Activated T-cell treated with anti-CD3 and anti-CD28 coated beads, Interleukin-2, amount 50 U/mL, for 72 hours (primary cell): ENCODE measurements around the gene EYA2. TPM values are rescaled to one million over a fixed set of nuclear protein-coding genes. Genes with fewer than 3 reads are reported as not detected.

Source experiments
- ATAC-seq, 2 donors: fragments of 150-1000 bp; cut with Tn5 transposase; replicated peaks in 1 of 2; 2 replicates each; pipeline ENCODE4 v1.10.0; 2021; ENCODE audit warnings: moderate library complexity in 2 of 2, mild to moderate bottlenecking in 1 of 2
- DNase-seq, 2 donors: peaks; one replicate each; pipeline ENCODE4 v3.0.0; 2021 to 2022; ENCODE audit warnings: mixed read lengths in 1 of 2
- H3K27ac Mint-ChIP-seq: one replicate; pipeline ENCODE4 v1.8.0; 2022; ENCODE audit warnings: mild to moderate bottlenecking, moderate library complexity, mixed read lengths
- H3K27me3 Mint-ChIP-seq: one replicate; pipeline ENCODE4 v1.8.0; 2022; ENCODE audit warnings: low read depth, mixed read lengths
- H3K36me3 Mint-ChIP-seq, 2 donors: one replicate each; pipeline ENCODE4 v1.8.0; 2022; ENCODE audit warnings: mixed read lengths in 2 of 2, mild to moderate bottlenecking in 1 of 2; ENCODE audit not compliant: insufficient read depth in 2 of 2
- H3K4me1 Mint-ChIP-seq: one replicate; pipeline ENCODE4 v1.8.0; 2022; ENCODE audit warnings: low read depth, mixed read lengths
- H3K4me3 Mint-ChIP-seq, 2 donors: one replicate each; pipeline ENCODE4 v1.8.0; 2022; ENCODE audit warnings: mild to moderate bottlenecking in 2 of 2, mixed read lengths in 2 of 2, moderate library complexity in 2 of 2
- H3K9me3 Mint-ChIP-seq, 2 donors: one replicate each; pipeline ENCODE4 v1.8.0; 2022; ENCODE audit warnings: mixed read lengths in 2 of 2
- total RNA-seq, 2 donors: library from RNA; stranded (reverse); gene quantifications; one replicate each; pipeline ENCODE4 v1.2.3, GENCODE V29; 2022

The EYA2 gene
- total RNA-seq, 2 donors from 2014 or later = 0.12 TPM; not detected in 1

DNA sequence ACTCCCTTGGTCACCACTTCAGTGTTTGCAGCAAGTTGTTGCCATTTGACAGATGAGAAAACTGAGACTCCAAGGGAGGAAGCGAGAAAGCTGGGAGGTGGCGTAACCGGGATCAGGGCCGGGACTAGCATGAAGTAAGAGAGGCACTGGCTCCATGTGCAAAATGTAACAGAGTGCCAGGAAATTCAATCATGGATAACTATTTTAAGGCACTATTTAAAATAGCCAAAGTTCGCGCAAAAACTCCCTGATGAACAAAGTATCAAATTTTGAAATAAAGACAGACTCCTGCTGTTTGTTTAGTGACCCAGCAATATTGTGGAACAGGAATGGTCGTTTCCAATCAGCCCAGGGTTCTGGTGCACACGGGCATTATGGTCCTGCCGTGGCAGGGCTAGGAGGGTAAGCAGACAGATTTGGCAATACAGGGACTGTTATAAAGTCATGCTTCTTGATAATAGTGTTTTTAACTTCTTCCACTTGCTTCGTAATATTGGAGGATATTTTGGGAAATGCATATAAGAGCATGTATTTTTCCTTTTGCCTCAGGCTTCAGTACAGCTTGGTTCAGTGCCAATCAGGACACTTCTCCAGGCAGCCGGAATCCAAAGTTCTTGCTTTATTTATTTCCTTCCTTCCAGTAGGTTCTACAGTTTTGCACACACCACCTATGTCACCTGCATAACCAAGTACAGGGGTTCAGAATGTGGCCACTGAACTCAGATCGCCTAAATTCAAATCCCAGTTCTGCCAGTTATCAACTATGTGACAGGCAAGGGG, 141.6 kb downstream of the EYA2 start:
- H3K36me3 Mint-ChIP-seq = no peaks in the 10 kb centered on the region

DNA sequence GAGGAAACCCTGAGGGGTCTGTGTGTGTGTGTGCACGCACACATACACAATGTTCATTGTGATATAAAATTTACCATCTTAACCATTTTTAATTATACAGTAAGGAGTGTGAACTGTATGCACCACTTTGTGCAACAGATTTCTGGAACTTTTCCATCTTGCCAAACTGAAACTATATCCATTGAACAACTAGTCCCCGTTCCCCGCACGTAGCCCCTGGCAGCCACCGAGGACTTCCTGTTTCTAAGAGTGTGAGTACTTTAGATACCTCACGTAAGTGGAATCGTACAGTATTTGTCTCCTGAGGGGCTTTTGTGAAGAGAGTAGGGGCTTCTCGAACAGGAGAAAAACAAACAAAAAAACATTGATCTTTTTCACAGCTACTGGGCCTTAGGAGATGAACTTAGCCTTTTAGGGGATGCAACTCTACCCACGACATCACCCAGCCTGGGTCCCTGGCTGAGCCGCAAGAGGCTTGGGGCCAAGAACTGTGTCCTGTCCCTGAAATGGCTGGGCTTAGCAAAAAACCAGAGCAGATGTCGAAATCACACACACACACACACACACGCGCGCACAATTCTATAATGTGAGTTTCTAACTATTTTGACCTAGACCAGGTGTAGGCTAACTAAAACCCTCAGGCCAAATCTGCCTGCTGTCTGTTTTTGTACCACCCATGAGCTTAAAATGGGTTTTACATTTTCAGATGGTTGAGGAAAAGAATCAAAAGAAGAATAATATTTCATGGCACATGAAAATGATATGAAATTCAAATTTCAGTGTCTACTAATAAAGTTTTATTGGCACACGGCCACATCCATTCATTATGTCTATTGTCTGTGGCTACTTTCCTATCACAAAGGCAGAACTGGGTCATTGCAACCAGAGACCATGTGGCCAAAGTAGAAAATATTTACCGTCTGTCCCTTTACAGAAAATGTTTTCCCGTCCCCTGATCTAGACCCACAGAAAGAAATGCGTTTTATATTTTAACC, 144.2 kb downstream of the EYA2 start:
- DNase-seq (no peak), ATAC-seq (no peak)
- H3K4me3 Mint-ChIP-seq = no peak overlapping the region
- no peak overlapping the region for H3K27ac Mint-ChIP-seq
- no peaks in the 10 kb centered on the region for H3K9me3 Mint-ChIP-seq
- H3K27me3 Mint-ChIP-seq = peaks cover 12% of the 10 kb centered on the region
- no peaks in the 10 kb centered on the region for H3K4me1 Mint-ChIP-seq
- no peaks in the 10 kb centered on the region for H3K36me3 Mint-ChIP-seq

More for the DNA sequence above, 141.6 kb downstream of the EYA2 start:
- Mint-ChIP-seq H3K4me1 (no peaks in the 10 kb centered on the region), H3K27ac (no peak overlapping the region), H3K9me3 (no peaks in the 10 kb centered on the region), H3K4me3 (no peak overlapping the region), H3K27me3 (peaks cover 12% of the 10 kb centered on the region)
- ATAC-seq = no peak
- DNase-seq = no peak

- ATAC-seq (no peak), DNase-seq (no peak)
- H3K36me3 Mint-ChIP-seq = no peaks in the 10 kb centered on the region
- H3K27me3 Mint-ChIP-seq = peaks cover 12% of the 10 kb centered on the region
- no peak overlapping the region for H3K4me3 Mint-ChIP-seq
- peaks cover 0 to 4% of the 10 kb centered on the region in 2 donors for H3K9me3 Mint-ChIP-seq
- H3K4me1 Mint-ChIP-seq = no peaks in the 10 kb centered on the region
- no peak overlapping the region for H3K27ac Mint-ChIP-seq
Observed at GRCh38 chr20:47040506-47041125, 146.0 kb downstream of the EYA2 start.

GRCh38 chr20:47041396-47041899, 146.8 kb downstream of the EYA2 start:
- H3K9me3 Mint-ChIP-seq = peaks cover 0 to 4% of the 10 kb centered on the region in 2 donors
- DNase-seq = no peak
- H3K27me3 Mint-ChIP-seq = peaks cover 5% of the 10 kb centered on the region
- no peaks in the 10 kb centered on the region for H3K36me3 Mint-ChIP-seq
- H3K4me3 Mint-ChIP-seq = no peak overlapping the region
- H3K27ac Mint-ChIP-seq = no peak overlapping the region
- ATAC-seq = no peak
- H3K4me1 Mint-ChIP-seq = no peaks in the 10 kb centered on the region

DNA sequence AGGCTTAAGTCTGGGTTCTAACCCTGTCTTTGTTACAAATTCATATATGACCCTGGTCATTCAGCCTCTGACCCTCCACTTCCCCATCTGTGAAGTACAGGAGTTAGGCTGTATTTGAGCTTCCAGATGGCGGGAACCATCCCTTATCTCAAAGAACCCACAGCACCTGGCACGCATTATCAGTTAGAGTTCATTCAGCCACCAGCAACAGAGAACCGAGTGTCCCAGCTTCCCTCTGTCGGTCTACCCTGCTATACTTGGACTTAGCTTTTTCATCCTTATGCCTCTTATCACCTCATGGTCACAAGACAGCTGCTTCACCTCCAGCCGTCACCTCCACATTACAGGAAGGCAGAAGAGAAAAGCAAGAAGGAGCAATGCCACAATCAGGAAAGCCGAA, 147.8 kb downstream of the EYA2 start:
- DNase-seq (no peak), ATAC-seq (no peak)
- Mint-ChIP-seq H3K36me3 (no peaks in the 10 kb centered on the region), H3K27ac (no peak overlapping the region), H3K4me1 (no peaks in the 10 kb centered on the region), H3K27me3 (no peaks in the 10 kb centered on the region), H3K9me3 (peaks cover 0 to 4% of the 10 kb centered on the region in 2 donors), H3K4me3 (no peak overlapping the region)

DNA sequence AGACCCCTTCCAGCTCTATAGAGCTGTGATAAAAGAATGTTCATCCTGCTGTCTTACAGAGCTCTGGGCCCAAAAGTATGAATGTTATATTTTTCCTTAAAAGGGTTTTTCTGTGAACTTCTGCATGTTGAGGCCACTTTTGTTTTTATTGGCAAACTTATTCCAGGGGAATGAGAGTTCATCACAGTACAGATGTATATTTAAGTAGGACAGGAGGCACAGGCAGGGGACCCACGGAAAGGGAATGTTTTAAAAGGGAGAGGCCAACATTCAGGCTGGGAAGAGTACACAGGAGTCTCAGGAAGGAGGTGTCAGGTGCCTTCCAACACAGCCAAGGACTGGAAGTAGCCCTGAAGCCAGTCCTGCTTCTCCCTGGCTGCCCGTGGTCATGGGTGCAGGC, 148.4 kb downstream of the EYA2 start:
- H3K27me3 Mint-ChIP-seq = no peaks in the 10 kb centered on the region
- DNase-seq (no peak), ATAC-seq (no peak)
- H3K36me3 Mint-ChIP-seq = no peaks in the 10 kb centered on the region
- no peaks in the 10 kb centered on the region for H3K4me1 Mint-ChIP-seq
- H3K27ac Mint-ChIP-seq = no peak overlapping the region
- H3K4me3 Mint-ChIP-seq = no peak overlapping the region
- H3K9me3 Mint-ChIP-seq = peaks cover 0 to 4% of the 10 kb centered on the region in 2 donors

- H3K36me3 Mint-ChIP-seq = no peaks in the 10 kb centered on the region
- DNase-seq (no peak), ATAC-seq (no peak)
- H3K27ac Mint-ChIP-seq = no peak overlapping the region
- no peaks in the 10 kb centered on the region for H3K27me3 Mint-ChIP-seq
- H3K4me1 Mint-ChIP-seq = no peaks in the 10 kb centered on the region
- H3K9me3 Mint-ChIP-seq = peaks cover 0 to 4% of the 10 kb centered on the region in 2 donors
- H3K4me3 Mint-ChIP-seq = no peak overlapping the region
Observed at GRCh38 chr20:47044938-47045337, 150.3 kb downstream of the EYA2 start.

DNA sequence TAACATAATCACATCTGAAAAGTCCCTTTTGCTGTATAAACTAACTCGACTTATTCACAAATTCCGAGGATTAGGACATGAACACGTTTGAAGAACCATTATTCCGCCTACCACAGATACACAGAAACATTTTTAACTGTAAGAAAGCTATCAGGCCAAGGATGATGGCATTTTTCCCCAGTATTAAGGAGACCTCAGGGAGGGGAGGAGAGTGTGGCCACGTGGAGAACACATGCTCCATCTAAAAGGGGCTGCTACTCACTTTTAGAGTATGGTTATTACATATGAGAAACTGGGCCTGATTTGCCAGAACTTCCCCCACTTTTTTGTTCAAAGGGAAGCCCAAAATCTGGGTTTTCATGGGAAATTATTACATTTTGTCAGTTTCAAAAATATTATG, 153.4 kb downstream of the EYA2 start:
- Mint-ChIP-seq H3K27me3 (peaks cover 8% of the 10 kb centered on the region), H3K27ac (no peak overlapping the region), H3K36me3 (no peaks in the 10 kb centered on the region), H3K4me1 (no peaks in the 10 kb centered on the region), H3K9me3 (peaks cover 0 to 4% of the 10 kb centered on the region in 2 donors), H3K4me3 (no peak overlapping the region)
- ATAC-seq = no peak
- no peak for DNase-seq

DNA sequence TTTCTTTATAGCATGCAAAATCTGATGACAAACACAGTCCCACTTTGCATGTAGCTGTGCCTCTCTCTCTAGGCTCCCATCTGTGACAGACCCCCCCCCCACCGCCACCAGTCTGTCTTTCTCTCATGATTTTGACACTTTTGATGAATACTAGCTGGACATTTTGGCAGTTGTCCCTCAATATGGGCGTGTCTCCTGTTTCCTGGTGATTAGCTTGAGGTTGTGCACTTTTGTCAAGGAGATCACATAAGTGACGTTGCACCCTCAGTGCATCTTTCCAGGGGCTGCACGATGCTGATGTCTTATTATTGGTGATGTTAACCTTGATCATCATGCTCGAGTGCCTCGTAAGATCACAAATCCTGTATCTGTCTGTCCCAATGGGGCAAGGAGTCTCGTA, 155.1 kb downstream of the EYA2 start:
- ATAC-seq (no peak), DNase-seq (no peak)
- Mint-ChIP-seq H3K36me3 (no peaks in the 10 kb centered on the region), H3K4me3 (no peak overlapping the region), H3K27me3 (peaks cover 10% of the 10 kb centered on the region), H3K9me3 (peaks cover 0 to 2% of the 10 kb centered on the region in 2 donors), H3K4me1 (no peaks in the 10 kb centered on the region), H3K27ac (no peak overlapping the region)

GRCh38 chr20:47050996-47051395, 156.4 kb downstream of the EYA2 start:
- no peak for ATAC-seq

DNA sequence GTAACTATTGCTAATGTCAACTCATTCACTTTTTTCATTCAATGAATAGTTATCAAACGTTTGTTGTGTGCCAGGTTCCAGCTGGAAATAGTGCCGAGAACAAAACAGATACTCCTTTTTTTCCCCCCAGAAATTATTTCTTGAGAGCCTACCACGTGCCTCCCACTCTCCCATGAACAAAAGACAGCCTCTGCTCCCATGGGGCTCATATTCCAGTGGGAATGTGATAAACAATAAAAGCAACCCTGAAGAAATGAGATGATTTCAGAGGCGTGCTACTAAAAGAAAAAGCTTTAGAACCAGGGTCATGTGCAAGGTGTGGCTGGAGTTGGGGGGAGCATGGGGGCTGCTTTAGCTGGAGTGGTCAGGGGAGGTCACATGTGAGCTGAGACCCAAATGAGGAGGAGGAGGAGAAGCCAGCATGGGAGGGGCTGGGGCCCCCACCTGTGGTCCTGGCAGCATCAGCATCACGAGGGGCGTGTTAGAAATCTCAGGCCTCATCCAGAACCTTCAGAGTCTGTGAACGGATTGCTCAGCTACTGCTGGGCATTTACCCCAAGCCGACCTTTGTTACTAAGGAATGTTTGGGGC, 157.4 kb downstream of the EYA2 start:
- no peaks in the 10 kb centered on the region for H3K4me1 Mint-ChIP-seq
- DNase-seq = no peak
- H3K4me3 Mint-ChIP-seq = no peak overlapping the region
- no peak for ATAC-seq
- H3K9me3 Mint-ChIP-seq = no peaks in the 10 kb centered on the region
- peaks cover 21% of the 10 kb centered on the region for H3K27me3 Mint-ChIP-seq
- H3K27ac Mint-ChIP-seq = no peak overlapping the region
- H3K36me3 Mint-ChIP-seq = no peaks in the 10 kb centered on the region

More at GRCh38 chr20:47050996-47051395, 156.4 kb downstream of the EYA2 start:
- Mint-ChIP-seq H3K27ac (no peak overlapping the region), H3K4me1 (no peaks in the 10 kb centered on the region), H3K9me3 (no peaks in the 10 kb centered on the region), H3K36me3 (no peaks in the 10 kb centered on the region), H3K4me3 (no peak overlapping the region), H3K27me3 (peaks cover 21% of the 10 kb centered on the region)
- DNase-seq = no peak

- no peak overlapping the region for H3K4me3 Mint-ChIP-seq
- DNase-seq (no peak), ATAC-seq (no peak)
- H3K36me3 Mint-ChIP-seq = no peaks in the 10 kb centered on the region
- no peaks in the 10 kb centered on the region for H3K4me1 Mint-ChIP-seq
- H3K27ac Mint-ChIP-seq = no peak overlapping the region
- H3K27me3 Mint-ChIP-seq = peaks cover 21% of the 10 kb centered on the region
- no peaks in the 10 kb centered on the region for H3K9me3 Mint-ChIP-seq
Observed at GRCh38 chr20:47054506-47054905, 159.9 kb downstream of the EYA2 start.
